NCI-H146 (cell line): ENCODE results near the gene NHS.

Source experiments
- DNase-seq: peaks from one replicate; lab custom pipeline; 2025; lab: John Stamatoyannopoulos, UW

The NHS gene

DNA sequence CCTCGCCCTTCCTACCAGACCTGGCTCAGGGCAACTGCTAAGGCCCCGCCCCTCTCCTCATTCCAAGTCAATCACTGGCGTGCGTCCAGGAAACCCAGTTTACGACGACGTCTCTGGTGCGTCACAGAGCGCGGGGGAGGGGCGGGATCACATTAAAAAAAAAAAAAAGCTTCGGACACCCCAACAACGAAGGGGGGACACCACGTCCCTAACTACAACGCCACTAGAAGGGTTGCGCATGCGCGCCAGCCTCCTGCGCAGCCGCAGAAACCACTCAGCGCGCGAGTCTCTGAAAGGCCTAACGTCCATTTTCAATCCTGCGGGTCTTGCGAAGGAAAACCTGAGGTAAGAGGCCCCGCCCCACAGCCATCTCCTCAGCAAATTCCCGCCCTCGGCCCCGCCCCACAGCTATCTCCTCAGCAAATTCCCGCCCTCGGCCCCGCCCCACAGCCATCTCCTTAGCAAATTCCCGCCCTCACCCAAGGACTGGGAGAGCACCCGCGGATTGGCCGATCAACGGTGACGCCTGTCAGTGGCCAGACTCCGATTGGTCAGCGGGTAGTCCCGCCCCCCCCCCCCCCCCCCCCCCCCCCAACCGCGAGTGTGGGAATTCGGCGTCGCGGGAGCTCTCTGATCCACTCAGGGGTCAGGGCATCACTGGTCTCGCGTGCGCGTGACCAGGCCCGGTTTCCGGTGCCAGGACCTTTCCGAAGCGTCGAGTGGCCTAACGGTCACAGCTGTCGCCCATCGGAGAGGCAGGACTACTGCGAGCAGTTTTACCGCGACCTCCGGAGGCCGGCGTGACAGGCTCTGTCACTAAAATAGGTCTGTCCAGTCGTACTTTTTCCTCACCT is 362.1 kb downstream of the NHS start, which contains the start of gene SCML1:
SCML1 (plus strand) TSS at position 638 of the 854 bp plus-strand sequence. CDS start 6,694 bp downstream, outside the sequence.
- peak; percentile 99 for DNase-seq

DNA sequence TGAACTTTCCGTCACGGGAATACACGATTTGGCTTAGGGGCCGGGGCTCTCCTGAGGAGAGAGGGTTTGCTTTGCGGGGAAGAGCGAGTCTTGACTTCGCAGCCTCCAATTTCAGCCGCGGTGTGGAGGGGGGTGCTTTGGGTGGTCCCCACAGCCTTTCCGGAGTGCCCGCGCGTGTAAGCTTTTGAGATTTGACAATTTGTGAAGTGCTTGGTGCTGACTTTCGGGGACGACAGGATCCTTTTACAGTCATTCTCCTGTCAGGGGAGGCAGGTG is 362.6 kb downstream of the NHS start:
- no peak for DNase-seq

GRCh38 chrX:17737986-17738713 is 363.1 kb downstream of the NHS start:
- peak; percentile 64 for DNase-seq

DNA sequence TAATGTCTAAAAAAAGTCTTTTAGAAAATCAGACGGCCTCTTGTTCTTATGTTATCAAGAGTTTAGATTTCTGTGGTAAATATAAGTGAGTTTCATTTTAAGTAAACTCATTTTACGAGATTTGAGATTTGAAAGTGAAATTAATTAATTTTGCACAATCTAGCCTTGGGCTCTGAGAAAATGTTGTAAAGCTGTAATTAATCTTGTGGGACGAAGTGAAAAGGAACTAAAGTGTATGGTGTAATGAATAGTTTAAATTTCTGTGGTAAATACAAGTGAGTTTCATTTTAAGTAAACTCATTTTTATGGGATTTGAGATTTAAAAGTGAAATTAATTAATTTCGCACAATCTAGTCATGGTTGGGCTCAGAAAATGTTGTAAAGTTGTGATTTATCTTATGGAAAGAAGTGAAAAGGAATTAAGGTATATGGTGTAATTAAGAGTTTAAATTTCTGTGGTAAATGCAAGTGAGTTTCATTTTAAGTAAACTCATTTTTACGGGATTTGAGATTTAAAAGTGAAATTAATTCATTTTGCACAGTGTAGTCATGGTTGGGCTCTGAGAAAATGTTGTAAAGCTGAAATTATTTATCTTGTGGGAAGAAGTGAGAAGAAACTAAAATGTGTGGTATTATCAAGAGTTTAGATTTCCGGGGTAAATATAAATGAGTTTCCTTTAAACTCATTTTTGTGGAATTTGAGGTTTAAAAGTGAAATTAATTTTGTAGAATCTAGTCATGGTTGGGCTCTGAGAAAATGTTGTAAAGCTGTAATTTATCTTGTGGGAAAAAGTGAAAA is 363.9 kb downstream of the NHS start:
- DNase-seq, result no peak

GRCh38 chrX:17740137-17741122 is 365.4 kb downstream of the NHS start:
- no peak for DNase-seq

DNA sequence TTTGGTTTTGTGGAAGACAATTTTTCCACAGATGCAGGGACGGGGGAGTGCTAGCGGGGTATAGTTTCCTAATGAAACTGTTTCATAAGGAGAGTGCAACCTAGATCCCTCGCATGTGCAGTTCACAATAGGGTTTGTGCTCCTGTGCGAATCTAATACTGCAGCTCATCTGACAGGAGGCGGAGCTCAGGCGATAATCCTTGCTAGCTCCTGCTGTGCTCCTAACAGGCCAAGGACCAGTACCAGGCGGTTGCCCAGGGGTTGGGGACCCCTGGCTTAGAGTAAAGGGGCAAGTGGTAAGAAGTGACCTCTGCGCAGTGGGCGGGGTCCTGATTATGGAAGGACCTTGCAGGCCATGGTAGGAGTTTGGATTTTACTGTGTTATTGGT is 366.1 kb downstream of the NHS start:
- no peak for DNase-seq

- no peak for DNase-seq
Observed at GRCh38 chrX:17743913-17744312, 368.9 kb downstream of the NHS start.

GRCh38 chrX:17744896-17745523 is 370.0 kb downstream of the NHS start:
- no peak for DNase-seq

- no peak for DNase-seq
Observed at GRCh38 chrX:17747692-17748091, 372.7 kb downstream of the NHS start.

DNA sequence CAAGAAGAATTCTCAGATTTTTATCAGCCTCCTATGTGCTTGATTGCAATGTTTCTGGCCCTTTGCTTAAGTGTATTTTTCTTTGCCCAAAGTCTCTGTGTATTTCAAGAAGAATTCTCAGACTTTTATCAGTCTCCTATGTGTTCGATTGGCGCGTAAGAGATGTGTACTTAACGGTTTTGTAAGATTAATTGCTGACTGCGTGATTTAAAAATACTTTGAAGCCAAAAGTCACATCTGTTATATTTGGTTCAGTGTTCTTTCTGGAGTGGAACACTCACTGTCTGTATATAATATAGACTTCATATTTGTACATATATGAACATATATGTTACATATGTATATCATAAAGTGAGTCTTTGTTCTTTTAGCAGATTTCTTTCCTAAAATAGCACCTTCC is 373.7 kb downstream of the NHS start:
- DNase-seq, result no peak

DNA sequence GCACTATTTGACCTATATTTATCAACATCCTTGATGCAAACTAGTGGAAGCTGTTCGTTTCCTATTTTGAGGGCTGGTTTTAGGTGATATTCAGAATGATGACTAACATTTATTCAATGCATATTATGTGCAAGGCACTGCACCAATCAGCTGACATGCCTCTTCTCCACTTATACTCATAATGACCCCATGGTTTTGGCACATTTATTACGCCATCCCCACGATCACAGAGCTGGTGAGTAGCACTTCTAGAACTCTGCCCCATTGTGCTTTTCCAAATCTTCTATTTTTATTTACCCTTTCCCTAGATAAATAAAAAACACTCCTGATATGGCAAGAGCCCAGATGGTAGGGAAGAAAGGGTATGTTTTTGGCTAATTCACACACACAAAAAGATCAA is 375.4 kb downstream of the NHS start:
- DNase-seq, result no peak

DNA sequence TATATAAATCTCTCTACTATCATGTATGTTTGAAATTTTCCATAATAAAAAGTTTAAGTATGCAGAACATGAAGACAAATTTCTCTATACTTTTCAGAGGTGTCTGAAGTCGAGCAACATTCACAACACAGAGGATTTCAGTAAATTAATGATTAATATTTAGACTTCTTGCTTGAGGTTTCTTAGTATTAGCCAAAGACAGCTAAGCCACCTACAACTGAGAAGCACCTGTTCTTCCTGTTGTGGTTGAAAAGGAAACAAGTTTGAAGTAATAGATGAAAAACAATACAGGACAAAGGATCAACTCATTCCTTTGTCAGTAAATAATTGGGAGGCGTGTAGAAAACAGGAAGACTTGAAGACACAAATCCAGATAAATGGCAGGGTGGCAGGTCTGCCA is 383.4 kb downstream of the NHS start:
- DNase-seq, result no peak

- no peak for DNase-seq
Observed at GRCh38 chrX:17759990-17760389, 385.0 kb downstream of the NHS start.

- no peak for DNase-seq
Observed at GRCh38 chrX:17767734-17768133, 392.7 kb downstream of the NHS start.

DNA sequence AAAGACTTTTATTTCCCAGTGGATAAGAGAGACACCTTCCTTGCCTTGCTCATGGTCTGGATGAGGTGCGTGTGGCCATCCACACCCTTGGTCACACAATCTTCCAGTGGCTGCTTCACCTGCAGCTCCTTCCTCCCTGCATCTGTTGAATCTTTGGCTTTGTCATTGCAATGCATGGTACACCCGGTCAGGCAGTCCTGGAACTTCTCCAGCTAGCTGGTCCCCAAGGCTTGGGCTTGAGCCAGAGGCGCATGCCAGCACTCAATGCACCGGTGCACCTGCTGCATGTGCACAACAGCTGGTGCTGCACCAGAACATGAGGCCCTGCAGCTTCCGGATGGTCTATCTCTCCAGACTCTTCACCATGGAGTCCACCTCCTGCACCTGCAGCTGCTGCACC is 394.0 kb downstream of the NHS start:
- no peak for DNase-seq

DNA sequence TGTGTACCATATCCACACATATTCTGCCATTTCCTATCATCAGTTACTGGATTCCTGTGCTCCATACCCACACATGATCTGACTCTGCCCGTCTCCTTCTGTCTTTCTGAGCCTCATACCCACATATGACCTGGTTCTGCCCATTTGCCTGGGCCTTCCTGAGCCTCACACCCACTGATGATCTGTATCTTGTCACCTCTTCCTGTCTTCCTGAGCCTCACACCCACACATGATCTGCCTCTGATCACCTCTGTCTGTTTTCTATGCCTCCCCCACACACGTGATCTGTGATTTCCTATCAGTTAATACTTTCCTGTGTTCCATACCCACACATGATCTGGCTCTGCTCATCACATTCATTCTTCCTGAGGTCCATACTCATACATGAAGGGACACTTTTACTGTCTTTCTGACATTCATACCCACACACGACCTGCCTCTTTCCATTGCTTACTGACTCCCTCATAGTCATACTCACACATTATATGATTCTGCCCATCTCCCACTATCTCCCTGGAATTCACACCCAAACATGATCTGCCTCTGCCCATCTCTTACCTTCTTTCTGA is 394.8 kb downstream of the NHS start:
- DNase-seq, result no peak

DNA sequence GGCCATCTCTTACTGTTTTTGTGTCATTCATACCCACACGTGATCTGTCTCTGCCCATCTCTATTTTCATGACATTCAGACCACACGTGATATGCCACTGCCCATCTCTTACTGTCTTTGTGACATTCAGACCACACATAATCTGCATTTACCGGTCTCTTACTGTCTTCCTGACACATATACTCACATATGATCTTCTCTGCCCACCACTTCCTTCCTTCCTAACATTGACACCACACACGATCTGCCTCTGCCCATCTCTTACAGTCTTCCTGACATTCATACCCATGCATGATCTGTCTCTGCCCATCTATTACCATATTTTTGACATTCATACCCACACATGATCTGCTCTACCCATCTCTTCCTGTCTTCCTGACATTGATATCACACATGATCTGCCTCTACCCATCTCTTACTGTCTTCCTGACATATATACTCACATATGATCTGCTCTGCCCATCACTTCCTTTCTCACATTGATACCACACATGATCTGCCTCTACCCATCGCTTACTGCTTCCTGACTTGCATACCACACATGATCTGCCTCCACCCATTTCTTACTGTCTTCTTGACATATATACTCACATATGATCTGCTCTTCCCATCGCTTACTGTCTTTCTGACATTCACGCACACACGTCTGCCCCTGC is 398.3 kb downstream of the NHS start:
- no peak for DNase-seq

DNA sequence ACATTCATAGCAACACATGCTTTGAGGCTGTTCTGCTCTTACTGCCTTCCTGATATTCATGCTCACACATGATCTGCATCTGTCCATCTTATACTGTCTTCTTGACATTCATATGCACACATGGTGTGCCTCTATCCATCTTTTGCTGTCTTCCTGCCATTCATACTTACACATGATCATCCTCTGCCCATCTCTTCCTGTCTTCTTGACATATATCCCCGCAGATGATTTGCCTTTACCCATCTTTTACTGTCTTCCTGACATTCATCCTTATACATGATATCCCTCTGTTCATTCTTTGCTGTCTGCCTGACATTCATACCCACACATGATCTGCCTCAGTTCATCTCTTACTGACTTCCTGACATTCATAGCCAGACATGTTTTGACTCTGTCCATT is 399.1 kb downstream of the NHS start:
- no peak for DNase-seq

DNA sequence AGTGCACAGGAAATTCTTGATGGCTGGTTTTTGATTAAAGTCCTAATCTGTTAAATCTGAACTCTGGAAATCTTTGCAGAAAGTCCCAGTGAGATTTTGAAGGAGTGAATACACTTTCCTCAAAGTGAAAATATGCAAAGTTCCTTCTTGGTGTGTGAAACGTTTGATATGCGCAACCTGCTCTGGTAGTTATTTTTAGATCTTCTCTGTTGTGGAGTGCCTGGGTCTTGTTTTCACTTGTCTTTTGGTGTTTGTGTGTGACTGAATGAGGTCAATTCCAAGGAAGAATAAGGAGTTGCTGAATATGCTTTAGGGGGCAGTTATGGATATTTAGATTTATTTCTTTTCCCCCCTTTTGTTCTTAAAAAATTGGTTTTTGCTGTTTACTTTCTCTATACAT is 404.0 kb downstream of the NHS start:
- DNase-seq, result no peak

- DNase-seq, result no peak
Observed at GRCh38 chrX:17779434-17779833, 404.4 kb downstream of the NHS start.
